Daoy (cell line): ENCODE measurements around the gene IL34. TPM values are rescaled to one million over a fixed set of nuclear protein-coding genes. Genes with fewer than 3 reads are reported as not detected.

ENCODE experiments used
- DNase-seq: peaks from one replicate; pipeline ENCODE4 v3.0.0-alpha.2; 2015; ENCODE audit warnings: low read depth
- total RNA-seq: library from RNA; depleted of rRNA; stranded (reverse); fragments of >200 nt; shearing (Covaris generic); gene quantifications from 2 replicates; pipeline ENCODE4 v1.2.3, GENCODE V29; 2014

IL34 gene
- total RNA-seq, 1 experiment from 2014 or later = 2.7 TPM

GRCh38 chr16:70676675-70677498 is 30.5 kb downstream of the IL34 start:
- DNase-seq = no peak

GRCh38 chr16:70677499-70678120 is 31.3 kb downstream of the IL34 start:
- no peak for DNase-seq

DNA sequence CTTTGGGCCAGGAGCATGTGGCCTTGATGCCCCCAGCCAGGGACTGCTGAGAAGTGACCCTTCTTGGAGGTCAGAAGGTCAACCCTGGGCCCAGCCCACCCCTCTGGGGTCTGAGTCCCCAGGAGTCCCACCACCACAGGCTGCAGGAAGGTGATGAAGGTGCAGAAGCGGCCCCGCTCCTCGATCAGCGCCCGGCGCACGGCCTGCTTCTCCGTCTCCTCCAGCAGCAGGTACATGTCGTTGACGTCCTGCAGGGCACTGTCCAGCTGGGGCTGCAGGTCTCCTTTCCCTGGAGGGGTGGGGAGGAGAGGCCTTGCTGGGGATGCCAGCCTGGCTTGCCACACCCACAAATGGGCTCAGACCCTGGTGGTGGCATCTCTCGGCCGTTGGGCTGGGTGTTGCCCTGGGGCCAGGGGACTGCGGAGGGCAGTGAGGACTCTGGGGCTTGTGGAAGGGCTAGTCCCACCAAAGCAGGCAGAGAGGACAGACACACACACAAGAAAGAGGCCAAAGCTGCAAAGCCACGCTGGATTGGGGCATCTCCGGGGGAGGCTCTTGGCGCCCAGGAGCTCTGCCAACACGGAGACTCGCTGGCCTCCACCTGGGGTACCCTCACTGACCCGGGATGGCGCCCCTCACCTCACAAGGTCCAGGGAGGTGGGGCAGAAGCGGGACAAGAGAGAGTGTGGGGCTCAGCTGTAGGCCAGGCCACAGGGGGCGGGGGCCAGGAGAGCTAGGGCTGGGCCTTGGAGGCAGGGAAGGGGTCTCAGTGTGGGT is 31.9 kb downstream of the IL34 start:
- no peak for DNase-seq

DNA sequence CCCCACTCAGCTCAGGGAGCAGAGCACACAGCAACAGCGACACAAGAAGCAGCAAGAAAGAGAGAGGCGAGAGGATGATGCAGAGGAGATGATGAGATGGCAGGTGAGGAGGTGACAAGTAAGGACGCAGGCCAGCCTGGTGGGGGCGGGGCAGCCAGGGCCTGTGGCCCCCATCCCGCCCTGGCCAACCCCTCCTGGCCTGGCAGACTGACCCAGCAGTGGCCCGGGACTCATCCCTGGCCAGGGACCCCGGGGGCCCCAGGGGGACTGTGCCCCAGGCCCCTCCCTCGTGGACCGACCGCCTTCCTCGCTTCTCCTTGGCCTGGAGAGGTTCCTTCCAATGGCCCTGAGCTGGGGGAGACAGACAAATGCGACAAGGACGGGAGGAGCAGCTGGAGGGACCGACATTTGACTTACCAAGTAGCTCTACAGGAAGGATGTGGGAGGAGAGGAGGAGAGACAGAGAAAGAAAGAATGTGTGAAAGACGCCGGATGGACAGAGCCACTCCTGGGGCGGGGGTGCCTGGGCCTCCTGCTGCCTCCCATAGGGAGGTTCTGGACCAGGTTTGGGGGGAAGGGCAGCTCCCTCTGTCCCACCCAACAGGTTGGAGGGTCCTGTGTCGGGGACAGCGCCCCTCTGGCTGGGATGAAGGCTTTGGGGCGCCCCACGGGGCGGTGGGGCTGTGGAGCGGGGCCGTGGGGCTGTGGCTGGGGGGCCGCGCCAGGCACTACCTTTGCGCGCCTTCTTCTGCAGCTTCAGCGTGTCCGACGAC is 32.7 kb downstream of the IL34 start:
- no peak for DNase-seq

DNA sequence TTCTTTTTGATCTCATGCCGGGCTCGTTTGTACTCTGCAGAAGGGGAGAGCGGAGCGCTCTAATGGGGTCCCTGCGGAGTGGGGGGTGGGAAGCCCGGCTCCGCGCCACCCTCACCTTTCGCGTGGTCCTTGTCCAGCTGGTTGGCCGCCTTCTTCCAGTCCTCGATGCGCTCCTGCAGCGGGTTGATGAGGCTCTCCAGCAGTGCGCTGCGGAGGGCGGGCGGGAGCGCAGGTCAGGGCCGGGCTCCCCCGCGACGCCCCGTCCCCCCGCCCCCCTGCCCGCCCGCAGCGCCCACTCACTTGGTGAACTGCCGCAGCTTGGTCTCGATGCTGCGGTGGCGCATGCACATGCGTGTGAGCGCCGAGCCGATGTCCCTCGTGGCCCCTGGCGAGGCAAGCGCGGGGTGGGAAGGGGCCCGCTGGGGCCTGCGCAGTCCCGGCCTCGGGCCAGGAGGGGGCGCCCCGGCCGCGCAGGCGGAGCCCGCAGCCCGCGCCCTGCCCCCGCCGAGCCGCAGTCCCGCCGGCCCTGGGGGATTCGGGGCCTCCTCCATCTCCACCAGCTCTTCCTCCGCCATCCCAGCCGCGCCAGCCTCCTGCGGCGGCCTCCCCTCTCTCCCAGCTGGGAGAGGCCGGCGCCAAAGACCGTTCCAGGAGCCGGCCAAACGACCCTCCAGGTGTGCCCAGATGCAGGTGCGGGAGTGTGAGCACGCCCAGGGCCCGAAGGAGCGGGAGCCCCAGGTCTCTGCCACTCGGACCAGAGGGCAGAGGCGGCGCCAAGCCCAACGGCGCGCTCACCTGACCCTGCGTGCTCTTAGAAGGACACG is 33.5 kb downstream of the IL34 start:
- no peak for DNase-seq

GRCh38 chr16:70680495-70681381 is 34.4 kb downstream of the IL34 start:
- DNase-seq = no peak

GRCh38 chr16:70681382-70682238 is 35.3 kb downstream of the IL34 start:
- DNase-seq = no peak

GRCh38 chr16:70682239-70683145 is 36.1 kb downstream of the IL34 start:
- DNase-seq = no peak

DNA sequence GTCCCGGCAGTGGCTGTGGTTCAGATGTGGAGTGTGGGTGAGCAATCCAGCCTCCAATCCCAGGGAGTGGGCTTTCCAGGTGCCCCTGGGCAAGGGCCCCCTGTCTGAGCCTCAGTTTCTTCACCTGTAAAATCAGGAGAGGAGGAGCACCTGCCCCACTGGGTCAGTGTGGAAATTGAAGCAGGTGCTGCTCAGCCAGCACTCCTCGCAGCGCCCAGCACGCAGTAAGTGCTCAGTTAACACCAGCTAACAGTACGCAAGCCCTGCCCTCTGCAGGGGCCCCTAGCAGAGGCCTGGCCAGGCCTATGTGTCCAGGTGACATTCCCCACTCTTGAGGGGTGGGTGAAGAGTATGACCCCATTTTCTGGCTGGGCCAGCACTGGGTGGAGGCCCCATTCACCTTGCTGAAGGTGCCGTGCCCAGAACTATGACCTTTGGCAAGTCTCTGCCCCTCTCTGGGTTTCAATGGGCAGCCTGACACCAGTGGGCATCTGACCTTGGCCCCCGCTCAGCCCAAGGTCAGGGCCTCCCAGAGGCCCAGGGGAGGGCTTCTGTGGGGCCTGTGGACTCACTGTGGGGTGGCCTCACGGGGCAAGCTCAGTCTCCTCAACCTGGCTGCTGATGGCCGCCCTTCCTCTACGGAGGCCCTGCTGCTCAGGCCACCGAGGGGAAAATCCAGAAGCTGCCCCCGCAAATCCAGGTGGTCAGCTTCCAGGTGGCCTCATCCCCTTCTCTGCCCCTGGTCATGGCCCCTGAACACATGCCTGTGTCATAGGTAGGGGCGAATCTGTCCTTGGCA is 37.0 kb downstream of the IL34 start:
- no peak for DNase-seq

DNA sequence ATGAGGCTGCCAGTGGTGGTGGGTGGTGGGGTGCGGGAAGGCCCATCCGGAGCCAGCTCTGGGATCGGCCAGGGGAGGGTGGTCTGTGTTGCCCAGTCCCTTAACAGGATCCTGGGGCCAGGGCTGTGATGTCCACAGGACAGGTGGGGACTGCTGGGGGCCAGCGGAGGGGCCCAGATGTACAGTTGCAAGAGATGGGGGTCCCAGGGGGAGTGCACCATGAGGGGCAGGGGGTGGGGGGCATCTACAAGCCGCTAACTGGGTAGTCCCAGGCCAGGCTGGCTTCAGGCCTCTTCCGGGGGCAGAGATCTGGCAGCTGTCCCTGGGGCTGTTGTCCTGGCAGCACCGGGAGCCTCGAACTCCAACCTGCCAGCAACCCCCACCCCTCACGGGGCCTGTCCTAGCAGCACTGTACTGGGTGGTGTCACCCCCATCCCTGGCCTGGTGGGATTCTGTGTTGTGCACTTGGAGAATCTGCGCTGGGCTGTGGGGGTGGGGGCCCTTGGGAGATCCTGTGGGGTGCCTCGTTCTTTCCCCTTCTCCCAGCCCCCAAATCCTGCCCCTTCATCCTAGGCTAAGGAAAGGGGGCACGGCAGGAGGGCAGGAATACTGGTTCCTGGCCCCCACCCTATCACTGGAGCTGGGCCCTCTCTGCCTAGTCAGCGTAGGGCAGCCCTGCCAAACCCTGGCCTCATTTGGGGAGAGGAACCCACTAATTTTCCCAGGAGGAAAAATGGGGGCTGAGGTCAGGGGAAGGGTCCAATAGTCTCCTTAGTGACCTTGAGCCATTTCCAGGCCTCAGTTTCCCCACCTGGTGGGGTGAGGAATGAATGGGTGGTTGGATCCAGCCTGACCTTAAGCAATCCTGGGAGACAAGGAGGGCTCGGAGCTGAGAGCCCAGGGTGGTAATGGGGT is 38.0 kb downstream of the IL34 start:
- DNase-seq = no peak

DNA sequence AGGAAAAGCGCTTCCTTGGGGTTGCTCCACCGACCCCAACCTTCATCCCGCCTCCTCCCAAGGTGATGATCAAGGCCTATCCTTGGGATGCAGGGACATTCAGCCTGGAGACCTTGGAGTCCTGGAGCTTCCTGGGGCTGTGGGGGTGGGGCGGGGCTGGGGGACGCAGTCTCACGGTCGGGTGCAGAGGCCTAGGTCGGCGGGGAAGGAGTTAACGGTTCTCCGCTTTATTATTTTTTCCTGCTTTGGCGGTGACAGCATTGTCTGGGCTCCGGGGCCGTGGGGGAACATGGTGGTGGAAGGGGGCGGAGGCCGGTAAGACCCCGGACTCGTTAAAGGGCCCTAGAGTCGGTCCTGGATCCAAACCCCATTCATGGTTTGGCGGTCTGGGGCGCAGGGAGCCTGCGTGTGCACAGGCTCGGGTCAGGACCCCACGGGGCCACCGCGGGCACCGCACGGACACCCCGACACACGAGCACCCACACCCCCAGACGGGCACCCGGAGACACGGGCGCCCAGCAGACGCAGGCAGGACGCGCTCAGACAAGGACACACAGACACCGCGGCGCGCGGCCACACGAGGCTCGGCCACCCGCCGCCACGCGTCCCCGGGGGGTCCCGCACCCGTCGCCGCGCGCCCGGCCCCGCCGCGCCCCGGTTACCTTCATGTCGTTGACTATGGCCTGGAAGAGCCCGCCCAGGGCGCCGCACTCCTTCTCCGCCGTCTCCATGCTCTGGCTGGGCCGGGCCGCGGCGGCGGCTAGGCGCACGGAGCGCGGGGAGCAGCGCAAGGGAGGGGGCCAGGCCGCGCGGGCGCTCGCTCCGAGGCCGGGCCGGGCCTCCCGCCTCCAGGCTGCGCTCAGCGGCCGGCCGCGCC is 38.9 kb downstream of the IL34 start:
- DNase-seq = no peak

- peak; percentile 85 for DNase-seq
Observed at GRCh38 chr16:70685938-70686375, 39.6 kb downstream of the IL34 start, which contains the start of gene MTSS2. TSS of gene MTSS2 (minus strand) at chr16:70686053. CDS start at chr16:70685791, 262 bp downstream.

GRCh38 chr16:70686376-70687101 is 40.2 kb downstream of the IL34 start:
- no peak for DNase-seq

DNA sequence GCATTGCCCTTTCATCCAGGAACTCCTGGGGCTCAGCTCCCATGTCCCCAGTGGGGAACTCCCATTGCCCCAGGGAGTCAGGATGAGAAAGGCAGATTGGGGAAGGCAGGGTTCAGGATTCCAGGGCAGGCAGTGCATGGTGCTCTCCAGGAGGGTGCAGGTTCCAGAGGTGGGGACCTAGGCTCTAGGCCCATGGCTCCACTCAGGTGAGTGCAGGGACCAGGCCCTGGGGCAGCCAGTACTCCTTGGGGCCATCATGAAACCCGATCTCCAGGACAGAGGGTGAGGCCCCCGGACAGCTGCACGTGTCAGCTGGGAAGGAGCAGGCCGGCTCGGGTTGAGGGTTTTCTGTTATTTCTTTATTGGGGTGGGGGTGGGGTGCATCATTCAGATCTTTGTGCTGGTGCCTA is 40.7 kb downstream of the IL34 start:
- DNase-seq = no peak
